Measurements from ENCODE around the gene LRRC59. TPM values are rescaled to one million over a fixed set of nuclear protein-coding genes. Genes with fewer than 3 reads are reported as not detected.
A peak's percentile ranks its signal among the peaks of the same experiment; 100 is the strongest.
"Not testable (repeated sequence)": the region's sequence is repeated elsewhere in the genome, so short reads cannot be mapped to it uniquely, and the experiment has no call there.

LRRC59 gene
- total and polyA plus RNA-seq, 8 donors: 32.2 to 117 (median 76.0) TPM

- no peaks in the 10 kb centered on the region for H3K36me3 ChIP-seq
- peak overlapping the region in 2 of 4 donors; percentile 8 to 27 for H3K4me3 ChIP-seq
- H3K27me3 ChIP-seq: no peaks in the 10 kb centered on the region
- 28 to 36% (median 32%) methylated on average over 3 of the region's 3 CpGs for WGBS, 5 donors
- peak overlapping the region; percentile 70 to 85 (median 76) for H3K27ac ChIP-seq
- peaks cover 22 to 52% (median 28%) of the 10 kb centered on the region in 4 donors for H3K4me1 ChIP-seq
- intact Hi-C loops (cut with DNase I; ENCODE audit: low total_unique reads): no loop called here
- TF ChIP-seq EP300 (IDR thresholded peaks at IDR 0.05) (no peak), POLR2AphosphoS5 (IDR thresholded peaks at IDR 0.05) (no peak), POLR2A (IDR thresholded peaks at IDR 0.05) (no peak)
- TF ChIP-seq, protein P1, sequence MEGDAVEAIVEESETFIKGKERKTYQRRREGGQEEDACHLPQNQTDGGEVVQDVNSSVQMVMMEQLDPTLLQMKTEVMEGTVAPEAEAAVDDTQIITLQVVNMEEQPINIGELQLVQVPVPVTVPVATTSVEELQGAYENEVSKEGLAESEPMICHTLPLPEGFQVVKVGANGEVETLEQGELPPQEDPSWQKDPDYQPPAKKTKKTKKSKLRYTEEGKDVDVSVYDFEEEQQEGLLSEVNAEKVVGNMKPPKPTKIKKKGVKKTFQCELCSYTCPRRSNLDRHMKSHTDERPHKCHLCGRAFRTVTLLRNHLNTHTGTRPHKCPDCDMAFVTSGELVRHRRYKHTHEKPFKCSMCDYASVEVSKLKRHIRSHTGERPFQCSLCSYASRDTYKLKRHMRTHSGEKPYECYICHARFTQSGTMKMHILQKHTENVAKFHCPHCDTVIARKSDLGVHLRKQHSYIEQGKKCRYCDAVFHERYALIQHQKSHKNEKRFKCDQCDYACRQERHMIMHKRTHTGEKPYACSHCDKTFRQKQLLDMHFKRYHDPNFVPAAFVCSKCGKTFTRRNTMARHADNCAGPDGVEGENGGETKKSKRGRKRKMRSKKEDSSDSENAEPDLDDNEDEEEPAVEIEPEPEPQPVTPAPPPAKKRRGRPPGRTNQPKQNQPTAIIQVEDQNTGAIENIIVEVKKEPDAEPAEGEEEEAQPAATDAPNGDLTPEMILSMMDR (IDR thresholded peaks at IDR 0.05): no peak
- no peaks in the 10 kb centered on the region for H3K9me3 ChIP-seq
- peak in 1 of 2 donors; percentile 45 for DNase-seq
Observed at GRCh38 chr17:50421308-50422051, 24.2 kb upstream of the LRRC59 start.

DNA sequence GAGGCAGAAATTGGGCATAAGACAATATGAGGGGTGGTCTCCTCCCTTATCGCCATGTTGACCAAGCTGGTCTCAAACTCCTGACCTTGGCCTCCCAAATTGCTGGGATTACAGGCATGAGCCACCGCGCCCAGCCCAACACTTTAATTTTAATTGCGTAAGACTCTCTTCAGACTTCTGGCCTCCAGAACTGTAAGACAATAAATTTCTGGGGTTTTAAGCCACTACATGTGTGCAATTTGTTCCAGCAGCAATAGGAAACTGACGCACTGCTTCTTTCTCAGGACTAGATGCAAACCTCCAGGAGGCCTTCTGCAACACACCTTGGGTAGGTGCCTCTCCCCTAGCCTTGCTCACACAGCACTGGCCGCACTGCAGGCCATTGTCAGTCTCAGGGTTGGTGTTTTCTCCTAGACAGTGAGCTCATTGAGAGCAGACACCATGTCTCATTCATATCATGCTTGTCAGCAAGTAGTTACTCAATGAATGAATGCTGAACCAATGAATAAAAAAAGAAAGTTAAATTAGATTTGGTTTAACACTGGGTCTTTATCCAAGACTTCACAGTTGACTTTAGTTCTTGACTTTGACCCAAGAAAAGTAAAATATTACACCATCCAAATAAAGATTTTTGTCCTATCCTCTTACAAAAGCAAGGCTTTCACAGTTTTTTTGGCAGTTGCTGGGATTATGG, 23.2 kb upstream of the LRRC59 start:
- H3K36me3 ChIP-seq: no peaks in the 10 kb centered on the region
- DNase-seq: no peak
- no peaks in the 10 kb centered on the region for H3K27me3 ChIP-seq
- no peaks in the 10 kb centered on the region for H3K9me3 ChIP-seq
- intact Hi-C loops (cut with DNase I; ENCODE audit: low total_unique reads): no loop called here
- 94 to 99% (median 96%) methylated on average over 6 of the region's 6 CpGs for WGBS, 5 donors
- peaks cover 16 to 45% (median 21%) of the 10 kb centered on the region in 4 donors for H3K4me1 ChIP-seq
- no peak for TF ChIP-seq POLR2AphosphoS5 (IDR thresholded peaks at IDR 0.05)
- TF ChIP-seq, protein P1 (IDR thresholded peaks at IDR 0.05): no peak
- TF ChIP-seq EP300 (IDR thresholded peaks at IDR 0.05): no peak
- no peak for TF ChIP-seq POLR2A (IDR thresholded peaks at IDR 0.05)
- H3K27ac ChIP-seq: peak overlapping the region in 4 of 5 donors; percentile 70 to 85 (median 78)
- H3K4me3 ChIP-seq: no peak overlapping the region

DNA sequence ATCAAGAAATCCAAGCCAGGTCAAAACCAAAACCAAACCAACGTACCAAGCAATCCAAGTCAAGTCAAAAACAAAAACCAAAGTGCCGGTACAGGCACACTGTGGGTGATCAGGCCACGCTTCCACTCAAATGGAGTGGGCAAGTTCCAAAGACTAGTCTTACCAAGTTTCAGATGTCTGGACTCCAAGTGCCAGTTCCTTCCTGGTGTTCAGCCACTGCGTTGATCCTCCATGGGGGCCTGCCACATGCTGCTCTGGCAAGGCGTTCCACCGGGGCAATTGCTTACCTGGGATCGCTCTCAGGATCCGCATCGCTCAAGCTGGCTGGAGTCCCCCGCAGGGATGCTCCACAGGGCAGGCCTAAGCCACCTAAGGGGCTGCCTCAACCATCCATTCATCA, 22.3 kb upstream of the LRRC59 start:
- H3K27me3 ChIP-seq; intact Hi-C loops (cut with DNase I; ENCODE audit: low total_unique reads); H3K27ac ChIP-seq; H3K36me3 ChIP-seq; H3K9me3 ChIP-seq; DNase-seq; H3K4me3 ChIP-seq: not testable (repeated sequence)
- peaks cover 10 to 35% (median 14%) of the 10 kb centered on the region in 4 donors for H3K4me1 ChIP-seq
- 95 to 99% (median 97%) methylated on average over 10 of the region's 10 CpGs for WGBS, 5 donors

GRCh38 chr17:50414808-50415207, 17.5 kb upstream of the LRRC59 start:
- TF ChIP-seq, protein P1 (IDR thresholded peaks at IDR 0.05): no peak
- TF ChIP-seq POLR2A (IDR thresholded peaks at IDR 0.05): no peak
- no peak for TF ChIP-seq EP300 (IDR thresholded peaks at IDR 0.05)
- TF ChIP-seq POLR2AphosphoS5 (IDR thresholded peaks at IDR 0.05): no peak
- intact Hi-C loops (cut with DNase I; ENCODE audit: low total_unique reads): no loop called here
- no peak for DNase-seq

More at GRCh38 chr17:50414808-50415207, 17.5 kb upstream of the LRRC59 start:
- Histone ChIP-seq H3K27ac (no peak overlapping the region), H3K4me3 (no peak overlapping the region), H3K27me3 (no peaks in the 10 kb centered on the region), H3K36me3 (no peaks in the 10 kb centered on the region), H3K9me3 (no peaks in the 10 kb centered on the region), H3K4me1 (no peaks in the 10 kb centered on the region)
- 65 to 73% (median 69%) methylated on average over 3 of the region's 3 CpGs for WGBS, 5 donors

All from stomach (tissue), 9 donors.